ENCODE measurements around the gene ANKRD39.

DNA sequence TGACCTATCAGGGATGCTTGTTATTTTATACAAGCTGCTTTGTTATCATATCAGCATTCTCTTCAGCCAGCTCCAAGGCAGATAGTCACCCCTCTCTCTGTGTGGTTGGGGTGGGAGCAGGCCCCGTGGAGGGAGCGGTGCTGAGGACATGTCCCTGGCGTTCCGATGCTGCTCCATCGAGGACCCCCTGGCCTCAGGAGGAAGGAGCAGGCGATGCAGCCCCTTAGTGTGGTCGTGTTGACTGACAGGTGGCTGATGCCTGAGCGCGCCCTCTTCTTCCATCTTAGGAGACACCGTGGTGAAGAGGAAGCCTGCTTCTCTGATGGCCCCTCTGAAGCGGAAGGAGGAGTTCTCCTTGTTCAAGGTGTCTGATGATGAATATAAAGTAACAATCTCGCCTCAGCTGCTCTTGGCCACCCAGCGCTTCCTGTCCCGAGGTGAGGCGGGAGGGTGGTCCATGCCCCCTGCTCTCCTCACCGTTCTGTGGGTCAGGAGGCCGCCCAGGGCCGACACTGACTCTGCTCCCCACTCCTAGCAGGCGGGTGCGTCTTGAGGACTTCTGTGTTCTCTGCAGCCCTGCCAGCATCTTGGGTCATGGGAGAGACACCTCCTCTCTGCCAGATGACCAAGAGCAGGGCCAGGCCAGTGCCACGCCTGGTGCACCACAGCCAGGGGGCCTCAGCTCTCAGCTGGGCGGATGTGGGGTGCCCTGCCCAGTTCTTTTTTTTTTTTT is 31.1 kb downstream of the ANKRD39 start:
- TF ChIP-seq TAF1 (IDR thresholded peaks at IDR 0.05; ENCODE audit: borderline replicate concordance, insufficient read depth, low read length), result no peak
- TF ChIP-seq POLR2AphosphoS5 (IDR thresholded peaks at IDR 0.05; ENCODE audit: low read depth, low read length), result no peak
- no peak for TF ChIP-seq SIN3A (IDR thresholded peaks at IDR 0.05; ENCODE audit: borderline replicate concordance, insufficient read depth, low read length)
- TF ChIP-seq REST (IDR thresholded peaks at IDR 0.05; ENCODE audit: insufficient read depth in 1 of 2, low read depth in 2 of 2, low read length in 2 of 2), result no peak
- TF ChIP-seq FOXP2 (optimal IDR thresholded peaks at IDR 0.05; ENCODE audit: borderline replicate concordance, extremely low read depth, extremely low read length, insufficient read depth), result no peak

Data from PFSK-1 (cell line).